Ovary (tissue), 3 donors: ENCODE measurements around the gene CD84.

ENCODE experiments used
- CTCF ChIP-seq, 3 donors: fragments of 450-650 bp in 2 of 3; fragments of 200-600 bp in 1 of 3; IDR thresholded peaks; one replicate each; pipeline versions ENCODE4 v1.5.1 to v1.8.0; 2016 to 2022; ENCODE audit warnings: antibody characterized with exemption in 3 of 3, mild to moderate bottlenecking in 1 of 3
- EP300 ChIP-seq: sonication (generic); formaldehyde crosslinking; IDR thresholded peaks from one replicate; pipeline ENCODE4 v1.6.1; 2017; ENCODE audit warnings: antibody characterized with exemption
- POLR2A ChIP-seq: fragments of 450-650 bp; IDR thresholded peaks from one replicate; pipeline ENCODE4 v1.6.1; 2017; ENCODE audit warnings: antibody characterized with exemption, mild to moderate bottlenecking, moderate library complexity
- donor health status: DM: no; HTN: no; CAD: no.

DNA sequence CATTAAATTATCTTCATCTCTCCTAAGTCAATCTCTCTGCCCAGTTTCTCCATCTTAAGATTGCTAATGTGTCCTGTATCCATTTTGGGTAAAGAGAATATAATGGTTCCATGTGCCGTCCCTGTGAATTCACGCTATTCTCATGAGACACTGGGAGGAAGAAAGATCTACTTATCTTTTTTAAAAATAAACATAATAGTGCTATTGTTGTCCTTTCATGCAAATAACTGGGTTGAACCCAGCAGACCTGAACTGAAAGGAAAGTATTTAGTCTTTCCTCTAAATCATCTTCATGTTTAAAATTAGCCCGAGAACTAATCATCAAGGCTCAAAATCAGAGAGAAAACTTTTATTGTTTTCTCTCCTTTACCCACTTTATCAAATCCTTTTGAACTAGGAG lies 45.2 kb upstream of the CD84 start:
- TF ChIP-seq CTCF (IDR thresholded peaks at IDR 0.05) = no peak
- TF ChIP-seq POLR2A = no peak
- TF ChIP-seq EP300 = no peak
